BE2C (cell line): ENCODE measurements around the gene DPY19L1.
"Not testable (repeated sequence)": the region's sequence is repeated elsewhere in the genome, so short reads cannot be mapped to it uniquely, and the experiment has no call there.

Source experiments
- DNase-seq: peaks from one replicate; pipeline ENCODE4 v3.0.0-alpha.2; 2020
- H3K27me3 ChIP-seq: fragments of 250-450 bp; sonication (Bioruptor Pico); 2 replicates; pipeline ENCODE4 v1.5.1; 2020; ENCODE audit warnings: mild to moderate bottlenecking
- H3K36me3 ChIP-seq: fragments of 250-450 bp; sonication (Bioruptor Pico); 2 replicates; pipeline ENCODE4 v1.5.1; 2020; ENCODE audit warnings: mild to moderate bottlenecking
- H3K4me1 ChIP-seq: fragments of 250-450 bp; sonication (Bioruptor Pico); 2 replicates; pipeline ENCODE4 v1.5.1; 2020
- H3K4me3 ChIP-seq: 2 replicates; pipeline ENCODE4 v1.5.1; 2011; ENCODE audit warnings: low read depth, low read length
- H3K9me3 ChIP-seq: fragments of 250-450 bp; sonication (Bioruptor Pico); 2 replicates; pipeline ENCODE4 v1.5.1; 2020
- CTCF ChIP-seq: IDR thresholded peaks from 2 replicates; pipeline ENCODE4 v1.5.1; 2012; ENCODE audit warnings: mild to moderate bottlenecking, low read depth, low read length

Gene DPY19L1

GRCh38 chr7:35047263-35047911 is 10.1 kb upstream of the DPY19L1 start:
- H3K27me3 ChIP-seq, DNase-seq, H3K4me1 ChIP-seq, H3K36me3 ChIP-seq, H3K4me3 ChIP-seq, H3K9me3 ChIP-seq: not testable (repeated sequence)

- H3K9me3 ChIP-seq, H3K27me3 ChIP-seq, H3K4me3 ChIP-seq, DNase-seq, H3K4me1 ChIP-seq, H3K36me3 ChIP-seq: not testable (repeated sequence)
These were observed 6.0 kb upstream of the DPY19L1 start for GRCh38 chr7:35043301-35043700.

- Histone ChIP-seq H3K4me3 (no peak overlapping the region), H3K36me3 (no peaks in the 10 kb centered on the region), H3K4me1 (peaks cover 3% of the 10 kb centered on the region; the same call in 1 of the 2 replicates), H3K27me3 (no peaks in the 10 kb centered on the region), H3K9me3 (no peaks in the 10 kb centered on the region)
- no peak for TF ChIP-seq CTCF
- DNase-seq = no peak
These were observed 3.6 kb upstream of the DPY19L1 start for GRCh38 chr7:35040906-35041305.

DNA sequence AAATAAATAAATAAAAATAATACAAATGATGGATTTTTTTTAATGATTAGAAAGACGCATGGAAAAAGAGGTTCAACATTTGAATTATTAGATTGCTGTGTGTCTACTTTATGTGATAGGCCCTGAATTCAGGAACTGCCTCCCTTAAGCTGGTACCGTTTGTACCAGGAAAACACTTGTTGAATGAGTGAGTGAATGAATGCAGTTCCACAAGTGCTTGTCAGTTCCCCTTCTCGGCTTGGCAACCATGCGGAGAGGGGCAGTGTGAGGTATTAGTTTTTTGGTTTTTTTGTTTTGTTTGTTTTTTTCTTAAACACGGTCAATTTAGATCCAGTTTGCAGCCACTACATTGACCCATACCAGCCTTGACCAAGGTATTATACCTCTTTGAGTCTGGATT is 2.1 kb upstream of the DPY19L1 start:
- Histone ChIP-seq H3K4me3 (no peak overlapping the region), H3K27me3 (no peaks in the 10 kb centered on the region), H3K36me3 (no peaks in the 10 kb centered on the region), H3K9me3 (no peaks in the 10 kb centered on the region), H3K4me1 (peaks cover 3% of the 10 kb centered on the region; the same call in 1 of the 2 replicates)
- no peak for DNase-seq
- TF ChIP-seq CTCF = no peak

- no peaks in the 10 kb centered on the region for H3K36me3 ChIP-seq
- no peaks in the 10 kb centered on the region for H3K9me3 ChIP-seq
- DNase-seq = no peak
- H3K4me3 ChIP-seq = peak overlapping the region; percentile 71
- no peak for TF ChIP-seq CTCF
- H3K4me1 ChIP-seq = peaks cover 3% of the 10 kb centered on the region; the same call in 1 of the 2 replicates
- H3K27me3 ChIP-seq = no peaks in the 10 kb centered on the region
These were observed 1.1 kb upstream of the DPY19L1 start for GRCh38 chr7:35038354-35038753.

- peaks cover 3% of the 10 kb centered on the region; the same call in 1 of the 2 replicates for H3K4me1 ChIP-seq
- no peaks in the 10 kb centered on the region for H3K27me3 ChIP-seq
- no peaks in the 10 kb centered on the region for H3K9me3 ChIP-seq
- TF ChIP-seq CTCF = peak; percentile 78
- H3K36me3 ChIP-seq = no peaks in the 10 kb centered on the region
- H3K4me3 ChIP-seq = peak overlapping the region; percentile 71
- peak; percentile 97 for DNase-seq
These were observed 449 bp upstream of the DPY19L1 start for GRCh38 chr7:35037526-35038341.
